Amygdala (tissue), 56 donors: Measurements from ENCODE around the gene MZF1.

Experiments
- DNase-seq, 56 donors: peaks; one replicate each; lab custom pipeline; 2025; lab: John Stamatoyannopoulos, UW

MZF1 gene

DNA sequence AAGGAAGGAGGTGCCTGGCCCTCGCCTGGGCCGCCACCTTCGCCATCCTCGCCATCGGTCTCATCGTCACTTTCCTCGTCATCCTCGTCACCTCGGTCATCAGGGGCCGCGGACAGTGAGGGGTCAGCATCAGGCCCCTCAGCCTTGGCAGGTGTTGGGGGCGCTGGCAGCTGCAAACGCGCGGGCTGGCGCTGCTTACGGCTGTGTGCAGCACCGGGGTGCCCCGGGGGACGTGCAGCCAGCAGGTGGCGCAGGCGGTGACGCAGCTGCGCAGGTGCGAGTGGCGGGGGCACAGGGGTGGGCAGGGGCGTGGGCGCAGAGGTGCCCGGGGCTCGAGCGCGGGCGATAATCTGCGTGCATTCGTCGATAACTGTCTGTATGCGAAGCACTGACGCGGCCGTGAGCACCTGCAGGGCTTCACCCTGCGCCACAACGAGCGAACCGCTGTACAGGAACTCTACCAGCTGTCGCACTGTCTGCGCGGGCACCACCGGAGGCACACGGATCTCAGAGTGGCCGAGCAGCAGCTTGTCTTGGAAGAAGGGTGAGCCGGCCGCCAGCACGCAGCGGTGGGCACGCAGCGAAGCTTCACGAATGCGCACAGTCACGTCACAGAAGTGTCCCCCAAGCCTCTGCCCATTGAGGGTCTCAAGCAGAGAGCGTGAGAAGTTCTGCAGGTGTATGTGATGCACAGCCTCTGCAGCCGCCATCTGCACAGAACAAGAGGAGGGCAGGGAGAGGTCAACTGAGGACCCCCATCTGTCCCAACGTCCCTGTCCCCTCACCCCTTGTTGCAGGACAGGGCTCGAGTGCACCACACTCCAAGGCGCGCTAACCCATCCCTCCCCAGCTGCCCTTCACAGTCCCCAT lies 55.9 kb downstream of the MZF1 start:
- no peak for DNase-seq

DNA sequence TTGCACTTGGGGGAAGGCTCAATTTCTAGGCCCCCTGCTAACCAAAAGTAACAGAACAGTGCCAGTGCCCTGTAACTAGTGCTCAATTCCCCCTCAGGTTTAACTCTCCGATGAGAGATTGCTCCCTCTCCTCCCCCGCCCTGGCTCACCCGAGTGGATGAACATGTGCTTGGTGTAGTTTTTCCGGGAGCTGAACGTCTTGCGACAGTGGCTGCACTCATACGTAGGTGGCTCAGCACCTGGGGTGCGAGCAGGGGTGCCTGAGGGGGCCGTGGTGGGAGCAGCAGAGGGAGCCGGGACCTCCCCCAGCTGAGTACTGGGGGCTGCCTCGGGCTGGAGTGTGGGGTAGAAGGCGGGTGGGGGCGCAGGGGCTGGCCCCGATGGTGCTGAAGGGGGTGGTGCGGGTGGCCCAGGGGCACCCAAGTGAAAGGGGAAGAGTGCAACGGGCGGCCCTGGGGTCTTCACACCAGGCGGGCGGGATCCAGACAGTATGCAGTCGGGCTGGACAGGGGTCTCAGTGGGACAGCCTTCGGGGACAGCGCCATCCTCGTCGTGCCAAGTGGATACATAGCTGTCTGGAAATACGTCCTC lies 56.8 kb downstream of the MZF1 start:
- peak in 1 of 56 donors; percentile 10 for DNase-seq

DNA sequence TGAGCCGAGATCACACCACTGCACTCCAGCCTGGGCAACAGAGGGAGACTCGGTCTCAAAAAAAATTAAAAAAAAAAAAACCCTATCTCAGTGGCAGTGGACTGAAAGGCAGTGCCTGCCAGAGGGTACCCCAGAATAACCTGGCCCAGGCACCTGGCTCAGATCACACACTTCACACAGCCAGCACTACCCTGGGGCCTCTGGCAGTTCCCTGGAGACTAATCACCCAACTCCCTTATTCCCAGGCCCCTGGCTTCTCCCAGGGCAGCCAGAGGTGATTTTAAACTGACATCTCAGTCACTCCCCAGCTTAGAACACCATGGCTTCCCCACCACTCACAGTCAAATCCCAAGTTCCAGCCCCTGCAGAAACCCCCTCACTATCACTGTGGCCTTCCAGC lies 57.9 kb downstream of the MZF1 start:
- DNase-seq, result no peak

DNA sequence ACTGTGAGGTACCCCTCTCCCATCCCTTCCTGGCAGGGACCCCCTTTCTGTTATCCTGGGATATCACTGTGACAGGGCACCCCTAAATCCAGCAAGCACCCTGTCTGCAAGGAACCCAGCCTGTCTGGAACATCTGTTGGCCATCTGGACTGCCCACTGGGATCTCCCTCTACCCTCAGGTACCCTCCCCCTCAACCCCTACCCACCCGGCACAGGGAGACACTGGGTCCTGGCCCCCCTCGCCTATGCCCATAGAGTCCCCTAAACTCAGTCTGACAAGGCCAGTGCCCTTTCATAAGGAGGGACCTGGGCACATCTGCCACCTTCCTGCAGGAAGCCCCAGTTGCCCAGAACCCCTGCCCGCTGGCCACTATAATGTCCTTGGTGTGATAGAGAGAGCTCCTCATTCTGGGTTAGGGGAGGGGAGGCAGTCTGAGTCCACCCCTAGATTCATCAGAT lies 58.5 kb downstream of the MZF1 start:
- DNase-seq, result no peak

- peak in 53 of 56 donors; percentile 10 to 89 (median 65) for DNase-seq
Observed at GRCh38 chr19:58513694-58514563, 59.2 kb downstream of the MZF1 start.

GRCh38 chr19:58513213-58513693 lies 59.9 kb downstream of the MZF1 start:
- DNase-seq, result no peak
